Measurements from ENCODE around the gene MT3. TPM values are rescaled to one million over a fixed set of nuclear protein-coding genes. Genes with fewer than 3 reads are reported as not detected.

Gene MT3
- total and polyA plus RNA-seq, 2 of the 13 experiments (the other 11 are each of a cell fraction or from before 2014, with no cell fraction given), result not detected

- TF ChIP-seq ZBTB40 (IDR thresholded peaks at IDR 0.05) (no peak), ZBTB40 (CRISPR knock-in tag; IDR thresholded peaks at IDR 0.05) (no peak), PATZ1 (CRISPR knock-in tag; IDR thresholded peaks at IDR 0.05) (peak; percentile 53), ERF (CRISPR knock-in tag; IDR thresholded peaks at IDR 0.05) (peak; percentile 50; the same call in 1 of the 2 replicates), ZNF138 (CRISPR knock-in tag; IDR thresholded peaks at IDR 0.05; ENCODE audit: low read depth) (no peak), ATF6 (CRISPR knock-in tag; conservative IDR thresholded peaks at IDR 0.05) (no peak), ELF1 (CRISPR knock-in tag; IDR thresholded peaks at IDR 0.05) (no peak), FOSL2 (CRISPR knock-in tag; IDR thresholded peaks at IDR 0.05) (0 out of 2 replicates have a peak, but pooled peaks have one; percentile 17), SOX5 (CRISPR knock-in tag; IDR thresholded peaks at IDR 0.05; ENCODE audit: borderline replicate concordance) (peak; percentile 9; the same call in 1 of the 2 replicates), PAWR (CRISPR knock-in tag; IDR thresholded peaks at IDR 0.05; ENCODE audit: borderline replicate concordance) (no peak), ZNF17 (CRISPR knock-in tag; IDR thresholded peaks at IDR 0.05) (no peak), HOXA5 (CRISPR knock-in tag; IDR thresholded peaks at IDR 0.05) (no peak), ZNF383 (CRISPR knock-in tag; IDR thresholded peaks at IDR 0.05; ENCODE audit: borderline replicate concordance) (no peak), NFKBIZ (CRISPR knock-in tag; IDR thresholded peaks at IDR 0.05) (no peak), KDM5B (CRISPR knock-in tag; IDR thresholded peaks at IDR 0.05; ENCODE audit: borderline replicate concordance) (peak; percentile 62)
Observed at GRCh38 chr16:56637814-56638750, 48.8 kb downstream of the MT3 start, which contains the start of gene MT1A (continued).

All from HepG2 (cell line).